Coronary artery (tissue), 2 donors: ENCODE results near the gene DCAF6.

Source experiments
- DNase-seq: peaks from one replicate; pipeline ENCODE4 v3.0.0-alpha.2; 2017; ENCODE audit warnings: low spot score
- H3K27ac ChIP-seq, 2 donors: fragments of 200-600 bp; sonication (generic); one replicate each; pipeline ENCODE4 v1.5.1; 2016 to 2019
- H3K4me3 ChIP-seq: fragments of 200-600 bp; sonication (generic); 2 replicates; pipeline ENCODE4 v1.5.1; 2016; ENCODE audit warnings: mild to moderate bottlenecking, moderate library complexity
- CTCF ChIP-seq: fragments of 200-600 bp; sonication (generic); IDR thresholded peaks from one replicate; pipeline ENCODE4 v1.5.1; 2019; ENCODE audit warnings: antibody characterized with exemption

The DCAF6 gene

DNA sequence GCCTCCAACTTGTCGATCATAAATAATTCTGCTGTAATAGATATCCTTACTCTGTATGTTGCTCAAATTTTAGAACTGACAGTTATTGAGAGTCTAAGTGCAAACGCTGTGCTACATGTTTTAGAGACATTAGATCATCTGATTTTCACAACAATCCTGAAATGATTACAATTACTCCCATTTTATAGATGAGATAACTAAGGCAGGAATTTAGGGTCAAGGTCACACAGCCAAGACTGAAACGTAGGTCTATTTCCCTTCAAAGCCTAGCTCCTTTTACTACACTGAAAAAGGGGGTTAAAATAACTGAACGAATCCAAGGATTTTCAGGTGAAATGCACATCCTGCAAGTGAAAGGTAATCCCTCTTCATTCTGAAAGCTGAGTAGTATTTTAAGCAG lies 2.7 kb upstream of the DCAF6 start:
- H3K27ac ChIP-seq, result peak overlapping the region; percentile 94 to 98
- DNase-seq, result no peak
- H3K4me3 ChIP-seq, result peak overlapping the region; percentile 92
- TF ChIP-seq CTCF, result no peak

DNA sequence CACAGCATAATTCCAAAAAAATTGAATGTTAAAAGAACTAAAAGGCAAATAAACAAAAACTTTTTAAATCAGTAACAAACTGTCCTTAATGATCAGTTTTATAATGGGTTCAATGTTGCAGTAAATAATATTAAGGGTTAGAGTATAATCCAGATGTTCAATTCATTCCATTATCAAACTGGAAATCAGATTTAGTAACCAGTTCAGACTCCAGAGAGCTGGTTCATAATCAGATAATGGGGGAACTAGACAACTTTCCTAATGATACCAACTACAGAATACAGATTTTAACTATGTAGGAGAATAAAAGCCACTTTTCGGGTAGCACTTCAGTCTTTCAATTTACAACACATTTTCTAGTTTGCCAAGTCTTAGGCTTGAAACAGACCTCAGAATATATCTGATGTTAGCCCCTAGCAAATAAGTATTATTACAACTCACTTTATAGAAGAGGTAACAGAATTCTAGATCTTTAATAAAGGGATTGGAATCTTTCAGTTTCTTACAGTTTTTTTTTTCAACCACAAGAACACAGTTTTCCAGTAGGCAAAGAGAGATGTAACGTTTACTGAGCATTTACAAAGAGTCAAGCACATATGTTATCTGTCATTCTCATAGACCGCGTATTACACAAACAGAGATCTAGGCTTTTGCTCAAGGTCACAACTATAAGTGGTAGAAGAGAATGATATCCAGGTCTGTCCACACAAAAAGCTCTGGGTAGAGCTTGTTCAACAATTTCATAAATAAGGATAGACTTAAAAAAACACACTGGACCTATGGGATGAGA lies 1.9 kb upstream of the DCAF6 start:
- H3K4me3 ChIP-seq, result peak overlapping the region; percentile 92
- peak overlapping the region; percentile 94 to 98 for H3K27ac ChIP-seq
- no peak for DNase-seq
- no peak for TF ChIP-seq CTCF

DNA sequence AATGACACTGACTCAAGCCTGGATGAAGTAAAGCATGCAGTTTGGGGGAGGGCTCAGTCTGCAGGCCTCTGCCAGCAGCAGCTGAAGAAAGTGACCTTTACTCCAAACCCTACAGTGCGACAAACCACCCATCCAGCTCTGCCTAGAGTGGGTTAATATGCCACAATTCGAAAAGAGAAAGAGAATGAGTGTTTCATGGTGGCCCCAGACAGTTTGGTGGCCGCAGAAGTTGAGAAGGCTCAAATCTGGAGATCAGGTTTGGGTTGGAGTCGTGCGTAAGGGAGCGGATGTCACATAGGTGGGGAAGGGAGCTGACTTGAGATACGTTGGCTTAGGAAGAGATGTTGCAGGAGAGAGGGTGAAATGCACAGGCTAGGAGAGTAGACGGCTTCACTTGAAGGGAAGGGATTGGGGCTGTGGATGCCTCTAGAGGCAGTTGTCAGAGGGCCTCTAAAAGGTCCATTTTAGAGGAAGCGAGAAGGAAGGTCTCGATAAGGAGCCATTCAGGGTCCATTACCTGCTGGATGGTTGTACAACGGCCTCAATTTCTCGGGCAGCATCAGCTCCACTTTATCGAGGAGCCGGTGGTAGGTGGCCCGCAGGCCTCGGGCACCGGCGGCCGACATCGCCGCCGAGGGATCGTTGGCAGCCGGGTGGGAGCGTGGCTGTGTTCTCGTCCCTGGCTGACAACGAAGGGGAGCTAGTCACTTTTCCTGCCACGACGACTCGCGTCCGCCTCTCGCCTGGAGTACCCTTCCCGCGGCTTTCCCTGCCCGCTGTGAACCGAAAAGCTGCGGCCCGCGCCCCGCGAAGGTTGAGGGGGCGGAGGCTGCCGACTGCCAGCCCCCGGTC lies 1.0 kb upstream of the DCAF6 start:
- Histone ChIP-seq H3K27ac (peak overlapping the region; percentile 94 to 98), H3K4me3 (peak overlapping the region; percentile 92)
- no peak for TF ChIP-seq CTCF
- peak; percentile 75 for DNase-seq

- Histone ChIP-seq H3K4me3 (peak within 1 kb of the TSS; percentile 92), H3K27ac (peak within 1 kb of the TSS; percentile 94 to 98)
- peak; percentile 75 for DNase-seq
- TF ChIP-seq CTCF, result no peak
Observed at GRCh38 chr1:167936930-167937708, 636 bp downstream of the DCAF6 start, which contains the start of gene MPC2. MPC2 (minus strand) TSS chr1:167937072; CDS start chr1:167935841, 1,231 bp downstream.

- peak overlapping the region; percentile 94 to 98 for H3K27ac ChIP-seq
Observed at GRCh38 chr1:167937709-167938010, 1.2 kb downstream of the DCAF6 start.

More at GRCh38 chr1:167937709-167938010, 1.2 kb downstream of the DCAF6 start:
- DNase-seq, result no peak
- H3K4me3 ChIP-seq, result peak overlapping the region; percentile 92
- no peak for TF ChIP-seq CTCF
